Measurements from ENCODE around the gene PLCB1. TPM values are rescaled to one million over a fixed set of nuclear protein-coding genes. Genes with fewer than 3 reads are reported as not detected.

The PLCB1 gene
- total and polyA plus RNA-seq, 2 donors (not counting 3 experiments of a cell fraction or from before 2014, with no cell fraction given), result 10.2 to 53.4 TPM

DNA sequence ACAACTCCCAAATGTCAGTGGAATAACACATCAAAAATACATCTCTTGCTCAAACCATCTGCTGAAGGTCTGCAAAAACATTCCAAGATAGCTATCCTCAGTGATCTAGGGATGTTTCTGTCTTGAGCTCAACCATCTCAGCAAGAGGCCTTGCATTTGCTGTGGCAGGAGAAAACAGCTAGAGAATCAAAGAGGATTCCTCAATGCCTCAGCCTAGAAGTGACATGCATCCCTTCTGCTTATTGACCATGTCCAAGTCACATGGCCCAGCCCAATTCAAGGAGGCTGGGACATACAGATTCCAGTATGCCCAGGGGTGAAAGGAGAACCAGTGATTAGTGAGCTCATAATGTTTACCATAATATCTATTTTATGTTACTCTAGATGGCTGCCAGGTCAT lies 269.5 kb downstream of the PLCB1 start:
- TF ChIP-seq JUN (IDR thresholded peaks at IDR 0.05; ENCODE audit: borderline replicate concordance, insufficient read depth, insufficient read length, low read depth), result no peak
- TF ChIP-seq FOS (IDR thresholded peaks at IDR 0.05; ENCODE audit: borderline replicate concordance, insufficient read depth, low read length), result no peak
- no peak for TF ChIP-seq GATA2 (IDR thresholded peaks at IDR 0.05; ENCODE audit: insufficient read depth, insufficient read length, low read depth, low read length)
- no peak for TF ChIP-seq POLR2AphosphoS5 (IDR thresholded peaks at IDR 0.05; ENCODE audit: insufficient read depth, low read depth, low read length)
- TF ChIP-seq, protein P1, sequence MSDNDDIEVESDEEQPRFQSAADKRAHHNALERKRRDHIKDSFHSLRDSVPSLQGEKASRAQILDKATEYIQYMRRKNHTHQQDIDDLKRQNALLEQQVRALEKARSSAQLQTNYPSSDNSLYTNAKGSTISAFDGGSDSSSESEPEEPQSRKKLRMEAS (IDR thresholded peaks at IDR 0.05; ENCODE audit: insufficient read depth, insufficient read length), result no peak
- TF ChIP-seq, protein P2, sequence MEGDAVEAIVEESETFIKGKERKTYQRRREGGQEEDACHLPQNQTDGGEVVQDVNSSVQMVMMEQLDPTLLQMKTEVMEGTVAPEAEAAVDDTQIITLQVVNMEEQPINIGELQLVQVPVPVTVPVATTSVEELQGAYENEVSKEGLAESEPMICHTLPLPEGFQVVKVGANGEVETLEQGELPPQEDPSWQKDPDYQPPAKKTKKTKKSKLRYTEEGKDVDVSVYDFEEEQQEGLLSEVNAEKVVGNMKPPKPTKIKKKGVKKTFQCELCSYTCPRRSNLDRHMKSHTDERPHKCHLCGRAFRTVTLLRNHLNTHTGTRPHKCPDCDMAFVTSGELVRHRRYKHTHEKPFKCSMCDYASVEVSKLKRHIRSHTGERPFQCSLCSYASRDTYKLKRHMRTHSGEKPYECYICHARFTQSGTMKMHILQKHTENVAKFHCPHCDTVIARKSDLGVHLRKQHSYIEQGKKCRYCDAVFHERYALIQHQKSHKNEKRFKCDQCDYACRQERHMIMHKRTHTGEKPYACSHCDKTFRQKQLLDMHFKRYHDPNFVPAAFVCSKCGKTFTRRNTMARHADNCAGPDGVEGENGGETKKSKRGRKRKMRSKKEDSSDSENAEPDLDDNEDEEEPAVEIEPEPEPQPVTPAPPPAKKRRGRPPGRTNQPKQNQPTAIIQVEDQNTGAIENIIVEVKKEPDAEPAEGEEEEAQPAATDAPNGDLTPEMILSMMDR (IDR thresholded peaks at IDR 0.05; ENCODE audit: extremely low read depth in 1 of 2, insufficient read depth in 1 of 2, low read depth in 1 of 2, low read length in 2 of 2), result no peak
- no peak for TF ChIP-seq EZH2 (IDR thresholded peaks at IDR 0.05; ENCODE audit: borderline replicate concordance, low read depth, low read length, severe bottlenecking)
- no peak for TF ChIP-seq POLR2A (IDR thresholded peaks at IDR 0.05; ENCODE audit: low read depth, low read length)
- TF ChIP-seq MYC (IDR thresholded peaks at IDR 0.05; ENCODE audit: low read depth, low read length), result no peak
- Histone ChIP-seq H3K9me1 (replicated peaks; ENCODE audit: control insufficient read depth, extremely low read depth, insufficient read depth, low read length) (no peaks in the 10 kb centered on the region), H4K20me1 (replicated peaks; ENCODE audit: control insufficient read depth, extremely low read depth, insufficient read depth, low read length) (no peaks in the 10 kb centered on the region), H3K4me1 (ENCODE audit: control insufficient read depth, extremely low read depth, insufficient read depth, low read length) (peaks cover 3% of the 10 kb centered on the region), H3K27me3 (ENCODE audit: control insufficient read depth in 2 of 2, insufficient read depth in 2 of 2, low read length in 2 of 2) (no peaks in the 10 kb centered on the region), H3K4me3 (replicated peaks in 1 of 3; ENCODE audit: insufficient read depth in 1 of 3, low read depth in 1 of 3, low read length in 3 of 3) (no peak overlapping the region), H2AFZ (ENCODE audit: low read depth, low read length) (no peak overlapping the region), H3K79me2 (ENCODE audit: control insufficient read depth, insufficient read depth, low read length) (no peaks in the 10 kb centered on the region), H3K4me2 (ENCODE audit: insufficient read depth, low read length) (no peak overlapping the region), H3K9ac (replicated peaks; ENCODE audit: extremely low read depth, insufficient read depth, low read length) (no peak overlapping the region), H3K36me3 (ENCODE audit: control insufficient read depth in 2 of 2, extremely low read depth in 1 of 2, insufficient read depth in 2 of 2, low read length in 2 of 2) (no peaks in the 10 kb centered on the region), H3K27ac (ENCODE audit: insufficient read depth, low read depth, low read length) (no peak overlapping the region), H3K9me3 (replicated peaks; ENCODE audit: control insufficient read depth, insufficient read depth, low read length) (no peaks in the 10 kb centered on the region)
- dilution Hi-C loops (cut with MboI; ENCODE audit: extremely low pct_ligation_motif_present, low sequenced_read_pairs) (no loop called here), intact Hi-C loops (cut with micrococcal nuclease) (no loop called here)
- no TSS peak for BruUV-seq (replicated peaks)
- DNase-seq (ENCODE audit: low read depth, low spot score), result no peak
- FAIRE-seq, result no peak
- ChIA-PET CTCF (interaction anchor here (1.0 to 1.6 kb wide), 5 partner anchors 14 to 321 kb away, joined by 3 to 6 read pairs (median 4); no protein-coding TSS in a partner anchor), POLR2A (no interaction called here)
